Measurements from ENCODE around the gene HEXIM2.
A peak's percentile ranks its signal among the peaks of the same experiment; 100 is the strongest.

The HEXIM2 gene

GRCh38 chr17:45164734-45165269 lies 3.1 kb downstream of the HEXIM2 start:
- no peak for DNase-seq (ENCODE audit: low read depth, low spot score)
- Histone ChIP-seq H3K27me3 (ENCODE audit: insufficient read depth, insufficient read length) (no peaks in the 10 kb centered on the region), H3K9ac (ENCODE audit: insufficient read length, low read depth) (no peak overlapping the region), H3K36me3 (ENCODE audit: insufficient read depth, insufficient read length, low read length) (peaks cover 21% of the 10 kb centered on the region), H3K4me3 (ENCODE audit: insufficient read length, low read depth) (no peak overlapping the region), H3K9me3 (ENCODE audit: insufficient read depth, low read length) (no peaks in the 10 kb centered on the region), H3K4me1 (ENCODE audit: insufficient read depth, insufficient read length) (peaks cover 1% of the 10 kb centered on the region)
- no peak for TF ChIP-seq SUZ12 (IDR thresholded peaks at IDR 0.05; ENCODE audit: extremely low read depth, insufficient read depth, insufficient read length)
- TF ChIP-seq YY1 (IDR thresholded peaks at IDR 0.05; ENCODE audit: insufficient read depth, insufficient read length): no peak
- TF ChIP-seq ZNF274 (IDR thresholded peaks at IDR 0.05; ENCODE audit: low read depth, low read length): no peak

- Histone ChIP-seq H3K9me3 (ENCODE audit: insufficient read depth, low read length) (no peaks in the 10 kb centered on the region), H3K4me3 (ENCODE audit: insufficient read length, low read depth) (no peak overlapping the region), H3K27me3 (ENCODE audit: insufficient read depth, insufficient read length) (no peaks in the 10 kb centered on the region), H3K4me1 (ENCODE audit: insufficient read depth, insufficient read length) (peaks cover 30% of the 10 kb centered on the region), H3K36me3 (ENCODE audit: insufficient read depth, insufficient read length, low read length) (peaks cover 32% of the 10 kb centered on the region), H3K9ac (ENCODE audit: insufficient read length, low read depth) (no peak overlapping the region)
- DNase-seq (ENCODE audit: low read depth, low spot score): no peak
- TF ChIP-seq ZNF274 (IDR thresholded peaks at IDR 0.05; ENCODE audit: low read depth, low read length): no peak
- no peak for TF ChIP-seq YY1 (IDR thresholded peaks at IDR 0.05; ENCODE audit: insufficient read depth, insufficient read length)
- TF ChIP-seq SUZ12 (IDR thresholded peaks at IDR 0.05; ENCODE audit: extremely low read depth, insufficient read depth, insufficient read length): no peak
These were observed 7.5 kb downstream of the HEXIM2 start for GRCh38 chr17:45168991-45169752.

DNA sequence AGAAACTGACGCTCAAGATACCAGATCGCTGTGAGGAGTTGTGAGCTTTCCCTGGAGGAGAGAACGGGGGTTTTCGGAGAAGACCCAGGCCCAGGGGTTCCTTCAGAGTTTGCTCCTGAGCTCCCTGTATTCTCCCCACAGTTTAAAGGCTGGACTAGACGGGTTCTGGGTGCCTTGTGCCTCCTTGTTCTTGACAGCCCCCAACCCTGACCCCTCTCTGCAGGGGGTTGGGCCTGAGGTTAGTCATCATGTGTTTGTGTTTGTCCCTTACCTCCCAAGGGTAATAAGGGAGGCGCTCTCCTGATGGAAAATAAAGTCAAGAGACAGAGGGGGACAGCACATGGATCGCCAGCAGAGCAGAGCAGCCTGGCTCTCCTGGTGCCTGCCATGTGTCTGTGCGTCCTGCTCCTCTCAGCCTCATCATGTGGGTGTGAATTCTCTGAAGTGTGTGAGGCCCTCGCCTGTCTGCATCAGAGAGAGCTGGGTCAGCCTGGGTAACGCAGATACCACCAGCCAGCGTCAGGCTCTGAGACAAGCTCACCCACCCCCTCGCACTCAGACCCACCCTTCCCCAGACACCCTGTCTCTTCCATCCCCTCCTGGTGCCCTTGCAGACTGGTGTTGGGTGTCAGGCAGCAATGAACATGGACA lies 8.7 kb downstream of the HEXIM2 start:
- Histone ChIP-seq H3K9ac (ENCODE audit: insufficient read length, low read depth) (peak overlapping the region; percentile 71), H3K36me3 (ENCODE audit: insufficient read depth, insufficient read length, low read length) (peaks cover 23% of the 10 kb centered on the region), H3K27me3 (ENCODE audit: insufficient read depth, insufficient read length) (no peaks in the 10 kb centered on the region), H3K9me3 (ENCODE audit: insufficient read depth, low read length) (no peaks in the 10 kb centered on the region), H3K4me1 (ENCODE audit: insufficient read depth, insufficient read length) (peaks cover 30% of the 10 kb centered on the region), H3K4me3 (ENCODE audit: insufficient read length, low read depth) (no peak overlapping the region)
- TF ChIP-seq SUZ12 (IDR thresholded peaks at IDR 0.05; ENCODE audit: extremely low read depth, insufficient read depth, insufficient read length): no peak
- no peak for TF ChIP-seq YY1 (IDR thresholded peaks at IDR 0.05; ENCODE audit: insufficient read depth, insufficient read length)
- no peak for TF ChIP-seq ZNF274 (IDR thresholded peaks at IDR 0.05; ENCODE audit: low read depth, low read length)
- no peak for DNase-seq (ENCODE audit: low read depth, low spot score)

GRCh38 chr17:45170931-45171337 lies 9.3 kb downstream of the HEXIM2 start:
- Histone ChIP-seq H3K4me1 (ENCODE audit: insufficient read depth, insufficient read length) (peaks cover 30% of the 10 kb centered on the region), H3K4me3 (ENCODE audit: insufficient read length, low read depth) (no peak overlapping the region), H3K36me3 (ENCODE audit: insufficient read depth, insufficient read length, low read length) (peaks cover 23% of the 10 kb centered on the region), H3K9ac (ENCODE audit: insufficient read length, low read depth) (peak overlapping the region; percentile 71), H3K9me3 (ENCODE audit: insufficient read depth, low read length) (no peaks in the 10 kb centered on the region), H3K27me3 (ENCODE audit: insufficient read depth, insufficient read length) (no peaks in the 10 kb centered on the region)
- TF ChIP-seq YY1 (IDR thresholded peaks at IDR 0.05; ENCODE audit: insufficient read depth, insufficient read length) (no peak), SUZ12 (IDR thresholded peaks at IDR 0.05; ENCODE audit: extremely low read depth, insufficient read depth, insufficient read length) (no peak), ZNF274 (IDR thresholded peaks at IDR 0.05; ENCODE audit: low read depth, low read length) (no peak)
- DNase-seq (ENCODE audit: low read depth, low spot score): no peak

DNA sequence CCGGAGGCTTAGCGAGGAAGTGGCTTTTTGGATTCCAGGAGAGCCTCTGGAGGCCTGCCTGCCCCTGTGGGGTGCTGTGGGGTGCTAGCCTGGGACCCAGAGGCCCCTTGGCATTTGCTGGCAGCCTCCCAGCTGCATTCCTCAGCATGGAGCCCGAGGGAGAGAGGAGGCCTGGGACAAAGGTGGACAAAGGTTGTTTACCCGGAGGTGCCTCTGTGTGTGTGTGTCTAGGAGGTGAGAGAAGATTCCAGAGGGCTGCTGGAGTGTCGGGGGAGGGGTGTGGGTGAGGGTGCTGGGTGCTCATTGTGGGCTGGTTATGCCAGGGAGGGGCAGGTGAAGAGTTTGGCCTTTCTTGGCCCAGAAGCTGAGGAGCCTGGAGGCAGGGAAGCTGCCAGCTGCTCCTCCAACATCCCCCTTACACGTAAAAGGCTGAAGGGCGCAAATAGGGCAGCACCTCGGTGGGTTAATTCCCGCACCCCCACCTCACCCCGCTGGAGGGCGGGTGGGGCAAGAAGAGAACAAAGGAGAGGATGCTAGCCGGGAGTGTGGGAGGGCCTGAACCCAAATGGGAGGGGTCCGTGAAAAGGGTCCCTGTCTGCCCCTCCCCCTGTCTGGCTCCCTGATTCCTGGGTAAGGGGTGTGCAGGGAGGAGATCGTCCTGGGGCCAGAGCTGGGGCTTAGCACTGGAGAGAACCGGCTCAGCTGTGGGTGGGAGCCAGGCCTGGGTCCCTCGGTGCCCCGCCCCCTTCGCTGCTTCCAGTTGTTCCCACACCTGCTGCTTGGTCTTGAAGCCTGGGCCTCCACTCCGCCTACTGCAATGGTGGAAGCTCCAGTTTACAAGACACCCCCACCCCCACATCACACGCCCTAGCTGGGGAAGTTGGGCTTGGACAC lies 9.9 kb downstream of the HEXIM2 start:
- Histone ChIP-seq H3K36me3 (ENCODE audit: insufficient read depth, insufficient read length, low read length) (peaks cover 23% of the 10 kb centered on the region), H3K27me3 (ENCODE audit: insufficient read depth, insufficient read length) (no peaks in the 10 kb centered on the region), H3K9me3 (ENCODE audit: insufficient read depth, low read length) (no peaks in the 10 kb centered on the region), H3K4me3 (ENCODE audit: insufficient read length, low read depth) (peak overlapping the region; percentile 0), H3K9ac (ENCODE audit: insufficient read length, low read depth) (peak overlapping the region; percentile 71), H3K4me1 (ENCODE audit: insufficient read depth, insufficient read length) (peaks cover 30% of the 10 kb centered on the region)
- no peak for TF ChIP-seq ZNF274 (IDR thresholded peaks at IDR 0.05; ENCODE audit: low read depth, low read length)
- no peak for TF ChIP-seq YY1 (IDR thresholded peaks at IDR 0.05; ENCODE audit: insufficient read depth, insufficient read length)
- no peak for TF ChIP-seq SUZ12 (IDR thresholded peaks at IDR 0.05; ENCODE audit: extremely low read depth, insufficient read depth, insufficient read length)
- no peak for DNase-seq (ENCODE audit: low read depth, low spot score)

DNA sequence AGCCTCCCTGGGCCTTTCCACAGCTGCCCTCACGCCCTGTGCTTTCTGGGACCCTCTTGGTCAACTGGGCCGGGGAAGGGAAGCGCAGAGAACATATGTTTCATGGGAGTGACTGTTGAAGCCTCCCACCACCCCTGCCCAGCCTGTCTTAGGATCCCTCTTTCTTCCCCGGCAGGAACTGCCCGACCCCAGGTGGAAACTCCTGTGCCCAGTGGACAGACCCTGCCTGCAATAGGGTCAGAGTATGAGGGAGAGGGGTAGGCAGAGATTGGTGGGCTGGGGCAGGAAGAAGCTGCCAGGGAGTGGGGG lies 10.5 kb downstream of the HEXIM2 start:
- H3K4me3 ChIP-seq (ENCODE audit: insufficient read length, low read depth): peak overlapping the region; percentile 0
- H3K27me3 ChIP-seq (ENCODE audit: insufficient read depth, insufficient read length): no peaks in the 10 kb centered on the region
- no peak for DNase-seq (ENCODE audit: low read depth, low spot score)
- H3K9ac ChIP-seq (ENCODE audit: insufficient read length, low read depth): peak overlapping the region; percentile 63
- H3K36me3 ChIP-seq (ENCODE audit: insufficient read depth, insufficient read length, low read length): peaks cover 23% of the 10 kb centered on the region
- H3K4me1 ChIP-seq (ENCODE audit: insufficient read depth, insufficient read length): peaks cover 30% of the 10 kb centered on the region
- H3K9me3 ChIP-seq (ENCODE audit: insufficient read depth, low read length): no peaks in the 10 kb centered on the region
- TF ChIP-seq YY1 (IDR thresholded peaks at IDR 0.05; ENCODE audit: insufficient read depth, insufficient read length): no peak
- no peak for TF ChIP-seq ZNF274 (IDR thresholded peaks at IDR 0.05; ENCODE audit: low read depth, low read length)
- TF ChIP-seq SUZ12 (IDR thresholded peaks at IDR 0.05; ENCODE audit: extremely low read depth, insufficient read depth, insufficient read length): no peak

Measured in NT2/D1 (cell line).